HS-5 (cell line): ENCODE measurements around the gene SPINT2.
A peak's percentile ranks its signal among the peaks of the same experiment; 100 is the strongest.

Experiments
- DNase-seq: peaks from one replicate; pipeline ENCODE4 v3.0.0-alpha.2; 2012; ENCODE audit warnings: low read depth

SPINT2 gene

GRCh38 chr19:38267761-38268483 lies 3.5 kb downstream of the SPINT2 start:
- no peak for DNase-seq

GRCh38 chr19:38268539-38268938 lies 4.2 kb downstream of the SPINT2 start:
- no peak for DNase-seq

GRCh38 chr19:38270587-38271167 lies 6.3 kb downstream of the SPINT2 start:
- no peak for DNase-seq

DNA sequence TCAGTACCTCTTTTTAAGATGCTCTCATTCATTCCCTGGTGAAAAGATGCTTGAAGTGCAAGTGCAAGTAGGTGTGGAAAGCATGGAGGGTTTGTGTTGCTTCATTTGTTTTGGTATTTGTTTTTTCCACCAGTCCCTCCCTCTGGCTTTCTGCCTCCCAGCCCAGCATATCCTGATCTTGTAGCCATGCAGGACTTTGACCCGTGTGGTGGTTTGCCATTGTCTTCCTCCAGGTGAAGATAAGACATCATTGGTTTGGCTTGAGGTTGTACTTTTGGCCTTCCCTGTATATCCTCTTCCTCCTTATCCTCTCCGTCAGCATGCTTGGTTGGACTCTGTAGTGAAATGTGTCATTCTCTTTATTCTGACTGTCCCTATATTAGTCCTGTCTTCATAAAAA lies 9.1 kb downstream of the SPINT2 start:
- DNase-seq: no peak

DNA sequence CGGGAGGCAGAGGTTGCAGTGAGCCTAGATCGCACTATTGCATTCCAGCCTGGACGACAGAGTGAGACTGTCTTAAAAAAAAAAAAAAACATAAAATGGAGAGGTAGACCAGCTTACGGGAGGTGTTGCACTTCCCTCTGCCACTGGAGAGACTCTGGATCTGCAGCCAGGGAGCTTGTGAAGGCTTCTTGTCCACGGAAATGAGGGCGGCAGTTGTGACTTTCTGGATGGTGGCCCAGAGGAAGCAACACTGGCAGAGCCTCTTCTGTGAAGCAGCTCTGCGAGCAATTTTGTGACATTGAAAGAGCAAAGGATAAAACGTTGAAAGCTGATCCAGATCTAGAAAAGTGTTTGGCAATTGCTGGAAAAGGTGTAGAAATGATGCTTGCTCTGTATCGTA lies 10.4 kb downstream of the SPINT2 start:
- DNase-seq: no peak

- no peak for DNase-seq
Measured at GRCh38 chr19:38276942-38277517, 12.7 kb downstream of the SPINT2 start.

DNA sequence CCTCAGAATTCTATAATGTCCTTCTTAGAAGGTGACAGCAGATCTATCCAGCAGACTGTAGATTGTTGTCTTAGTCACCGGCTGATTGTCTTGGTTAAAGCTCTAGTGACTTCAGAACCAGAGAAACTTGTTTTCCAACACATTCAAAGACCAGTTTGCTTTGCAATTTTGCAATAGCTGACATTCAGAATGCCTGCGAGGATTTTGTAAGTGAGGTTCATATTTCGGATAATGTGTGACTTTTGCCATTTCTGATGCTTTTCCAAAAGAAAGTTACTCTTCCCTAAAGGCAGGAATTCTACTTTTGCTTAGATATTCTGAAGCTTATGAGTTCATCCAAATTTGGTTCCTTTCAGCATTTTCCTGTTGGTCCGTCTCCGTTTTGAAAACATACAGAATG lies 13.2 kb downstream of the SPINT2 start:
- no peak for DNase-seq

GRCh38 chr19:38277969-38278680 lies 13.8 kb downstream of the SPINT2 start:
- DNase-seq: peak; percentile 65

GRCh38 chr19:38278751-38279150 lies 14.4 kb downstream of the SPINT2 start:
- DNase-seq: no peak

GRCh38 chr19:38280030-38280921 lies 15.9 kb downstream of the SPINT2 start:
- DNase-seq: no peak

DNA sequence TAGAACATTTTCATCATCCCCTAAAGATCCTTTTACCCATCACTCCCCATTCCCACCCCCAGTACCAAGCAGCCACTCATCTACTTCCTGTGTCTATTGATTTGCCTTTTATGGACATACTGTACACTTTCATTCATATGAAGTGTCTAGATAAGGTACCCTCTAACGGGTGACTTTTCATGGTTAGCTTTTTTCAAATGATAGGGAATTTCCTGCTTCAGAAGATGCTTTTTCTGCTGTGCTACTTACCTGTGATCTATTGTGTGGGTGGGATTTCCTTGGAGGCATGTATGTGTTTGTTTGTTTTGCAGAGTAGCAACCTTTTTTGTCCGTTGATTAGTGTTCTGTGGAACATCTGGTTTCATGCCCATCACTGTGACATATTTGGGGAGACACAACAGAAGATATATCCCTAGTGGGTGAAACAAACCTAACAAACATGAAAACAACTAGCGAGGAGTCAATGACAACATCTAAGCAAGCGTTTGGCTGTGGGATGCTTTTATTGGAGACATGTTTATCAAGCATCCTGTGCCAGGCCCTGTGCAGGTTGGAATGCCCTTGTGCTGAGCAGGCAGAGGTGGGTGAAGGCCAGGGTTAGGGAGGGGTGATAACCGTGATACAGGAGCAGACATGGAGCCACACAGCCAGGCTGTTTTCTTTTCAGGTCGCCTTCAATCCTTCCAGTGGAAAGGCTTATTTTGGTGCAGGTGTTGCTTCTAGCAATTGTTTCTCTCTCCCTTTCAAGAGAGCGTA lies 17.6 kb downstream of the SPINT2 start:
- no peak for DNase-seq

DNA sequence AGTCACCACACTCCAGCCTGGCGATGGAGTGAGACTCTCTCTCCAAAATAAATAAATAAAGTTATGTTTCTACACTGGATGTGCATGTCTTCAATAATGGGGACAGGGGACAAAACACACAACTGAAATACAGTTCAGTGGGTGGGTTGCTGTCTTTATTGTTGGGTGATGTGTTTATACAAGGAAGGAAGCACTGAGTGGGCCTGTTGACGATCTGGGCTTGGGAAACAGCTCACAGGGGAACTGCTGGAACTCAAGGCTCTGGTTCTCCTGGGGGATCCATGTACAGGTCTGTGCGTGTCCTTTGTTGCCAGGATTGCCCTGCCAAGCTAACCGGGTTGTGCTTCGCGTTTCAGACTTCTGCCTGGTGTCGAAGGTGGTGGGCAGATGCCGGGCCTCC lies 18.9 kb downstream of the SPINT2 start:
- DNase-seq: no peak

GRCh38 chr19:38284422-38284821 lies 20.0 kb downstream of the SPINT2 start:
- DNase-seq: no peak

DNA sequence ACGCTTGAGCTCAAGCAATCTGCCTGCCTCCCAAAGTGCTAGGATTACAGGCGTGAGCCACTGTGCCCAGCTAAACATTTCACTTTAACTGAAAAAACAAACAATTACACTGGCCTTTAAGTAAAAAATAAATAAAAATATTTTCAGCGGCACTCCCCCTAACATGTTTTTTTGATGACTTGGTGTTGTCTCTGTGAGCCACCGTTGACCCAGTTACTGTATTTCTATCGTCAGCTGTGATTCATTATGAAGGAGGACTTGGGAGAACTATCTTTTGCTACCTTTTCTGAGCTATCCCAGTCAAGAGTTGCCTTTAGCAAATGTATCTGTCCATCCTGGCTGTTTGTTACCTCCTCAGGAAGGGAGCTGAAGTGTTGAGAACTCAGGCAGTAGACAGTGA lies 21.2 kb downstream of the SPINT2 start:
- DNase-seq: no peak

DNA sequence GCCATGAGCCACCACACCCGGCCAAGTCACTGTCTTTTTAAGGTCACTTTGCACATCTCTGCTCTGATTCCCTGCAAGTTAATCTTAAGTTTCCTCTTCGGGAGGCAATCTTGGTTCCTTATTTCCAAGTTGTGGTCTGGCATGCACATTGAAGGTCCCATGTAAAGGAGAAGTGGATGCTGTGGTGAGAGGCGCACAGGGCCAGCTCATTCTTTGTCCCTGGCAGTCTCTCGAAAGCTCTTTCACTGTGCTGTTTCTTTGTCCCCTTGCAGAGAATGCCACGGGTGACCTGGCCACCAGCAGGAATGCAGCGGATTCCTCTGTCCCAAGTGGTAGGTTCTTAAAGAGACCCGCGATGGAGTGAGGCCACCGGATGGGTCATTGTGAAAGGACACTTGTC lies 23.2 kb downstream of the SPINT2 start:
- no peak for DNase-seq

DNA sequence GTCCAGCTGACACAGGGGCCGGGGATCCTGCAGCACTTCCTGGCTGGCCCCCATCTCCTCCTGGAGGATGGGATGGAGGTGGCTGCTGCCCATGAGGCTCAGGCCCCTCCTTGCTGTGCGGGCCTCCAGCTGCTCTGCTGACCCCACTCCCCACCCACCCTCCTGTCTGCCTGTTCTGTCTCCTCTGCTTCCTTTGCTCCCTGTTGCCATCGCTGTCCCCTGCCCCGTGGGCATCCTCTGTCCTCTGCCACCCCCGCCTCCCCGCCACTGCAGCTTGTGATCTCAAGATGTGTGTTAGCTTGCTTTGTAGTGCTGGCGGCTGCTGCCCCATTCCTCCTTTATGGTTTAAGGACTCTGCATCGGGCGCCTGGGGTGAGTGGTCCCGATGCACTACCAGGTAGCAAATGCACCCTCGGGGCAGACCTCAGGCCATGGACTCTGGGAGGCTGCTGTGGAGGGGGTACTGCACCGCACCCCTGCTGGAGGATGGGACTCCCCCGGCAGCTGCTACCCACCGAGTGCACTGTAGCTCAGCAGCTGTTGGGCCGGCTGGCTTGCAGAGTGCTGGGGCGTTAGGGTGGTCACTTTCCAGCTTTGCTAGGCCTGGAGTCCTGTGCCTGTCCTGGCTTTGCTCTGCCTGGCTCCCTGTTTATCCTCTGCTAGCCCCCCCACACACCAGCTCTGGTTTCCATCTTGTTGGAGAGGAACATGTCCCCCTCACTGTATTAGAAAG lies 23.9 kb downstream of the SPINT2 start:
- DNase-seq: no peak

- DNase-seq: no peak
Measured at GRCh38 chr19:38289955-38290354, 25.6 kb downstream of the SPINT2 start.

GRCh38 chr19:38290631-38291147 lies 26.3 kb downstream of the SPINT2 start:
- DNase-seq: peak; percentile 73

DNA sequence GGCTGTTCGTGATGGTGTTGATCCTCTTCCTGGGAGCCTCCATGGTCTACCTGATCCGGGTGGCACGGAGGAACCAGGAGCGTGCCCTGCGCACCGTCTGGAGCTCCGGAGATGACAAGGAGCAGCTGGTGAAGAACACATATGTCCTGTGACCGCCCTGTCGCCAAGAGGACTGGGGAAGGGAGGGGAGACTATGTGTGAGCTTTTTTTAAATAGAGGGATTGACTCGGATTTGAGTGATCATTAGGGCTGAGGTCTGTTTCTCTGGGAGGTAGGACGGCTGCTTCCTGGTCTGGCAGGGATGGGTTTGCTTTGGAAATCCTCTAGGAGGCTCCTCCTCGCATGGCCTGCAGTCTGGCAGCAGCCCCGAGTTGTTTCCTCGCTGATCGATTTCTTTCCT lies 27.5 kb downstream of the SPINT2 start:
- DNase-seq: no peak

DNA sequence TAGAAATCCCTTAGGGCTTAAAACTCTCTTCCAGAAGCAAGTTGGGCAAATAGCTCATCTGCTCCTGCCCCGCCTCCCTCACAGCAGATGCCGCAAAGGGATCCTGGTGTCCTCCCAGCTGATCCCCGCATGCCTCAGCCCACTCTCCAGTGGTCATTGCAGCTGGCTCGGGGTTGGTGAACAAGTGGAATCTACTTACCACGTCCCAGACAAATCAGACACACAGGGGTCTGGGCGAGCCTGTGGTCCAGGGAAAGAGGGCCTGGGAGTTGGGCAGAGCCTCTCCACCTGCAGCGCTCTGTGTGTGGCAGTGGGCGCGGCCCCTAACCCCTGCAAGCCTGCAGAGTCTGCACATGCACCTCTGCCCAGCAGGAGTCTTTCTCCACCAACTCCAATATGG lies 28.9 kb downstream of the SPINT2 start:
- DNase-seq: no peak
